GM12878 (cell line): ENCODE results near the gene WDR91. TPM values are rescaled to one million over a fixed set of nuclear protein-coding genes. Genes with fewer than 3 reads are reported as not detected.

Experiments used
- ATAC-seq: fragments of 200-7000 bp; cut with Tn5 transposase; 3 replicates; pipeline ENCODE4 v1.9.1; 2020; ENCODE audit warnings: mild to moderate bottlenecking, moderate library complexity
- BruUV-seq: library from RNA; stranded (reverse); fragments of 400-500 nt; replicated peaks from 2 replicates; lab custom pipeline; 2021; lab: Mats Ljungman, UMichigan
- CTCF ChIA-PET: fragments of 300-600 bp; sonication (Branson Sonifier 250); formaldehyde crosslinking; extraction: SDS; loops from one replicate; lab custom pipeline; 2021; ENCODE audit warnings: inconsistent platforms; lab: Yijun Ruan, JAX
- POLR2A ChIA-PET: fragments of 350-600 bp; formaldehyde crosslinking; extraction: SDS; loops from one replicate; lab custom pipeline; 2021; ENCODE audit warnings: inconsistent platforms; lab: Charles Lee
- RAD21 ChIA-PET: fragments of 300-600 bp; sonication (Branson Sonifier 250); formaldehyde crosslinking; loops from one replicate; lab custom pipeline; 2023; ENCODE audit warnings: antibody characterized with exemption; ENCODE audit not compliant: unreplicated experiment; lab: Charles Lee
- SMC1A ChIA-PET: fragments of 300-600 bp; sonication (Branson Sonifier 250); formaldehyde crosslinking; loops from one replicate; lab custom pipeline; 2023; ENCODE audit not compliant: unreplicated experiment, uncharacterized antibody; lab: Charles Lee
- DNase-seq: peaks from one replicate; pipeline ENCODE4 v3.0.0-alpha.2; 2011; ENCODE audit warnings: low read depth, low spot score
- FAIRE-seq: peaks from 3 replicates; lab custom pipeline; 2011; peaks lifted over from hg19 to GRCh38; lab: Jason Lieb, UNC
- H2AFZ ChIP-seq: 2 replicates; pipeline ENCODE4 v1.6.0; 2011; ENCODE audit warnings: low read depth, low read length, control low read depth; ENCODE audit not compliant: control insufficient read depth
- H3K27ac ChIP-seq: 2 replicates; pipeline ENCODE4 v1.5.1; 2011; ENCODE audit warnings: control low read depth; ENCODE audit not compliant: control insufficient read depth, insufficient read depth
- H3K27me3 ChIP-seq, 2 experiments: replicated peaks in 1 of 2; 2 replicates each; pipeline versions ENCODE4 v1.6.0 to v1.6.1; 2011; ENCODE audit warnings: low read length in 1 of 2; ENCODE audit not compliant: control insufficient read depth in 2 of 2, insufficient read depth in 2 of 2
- H3K36me3 ChIP-seq, 2 experiments: 2 replicates each; pipeline ENCODE4 v1.5.1; 2011; ENCODE audit warnings: low read length in 1 of 2; ENCODE audit not compliant: control insufficient read depth in 2 of 2, insufficient read depth in 2 of 2
- H3K4me1 ChIP-seq: 2 replicates; pipeline ENCODE4 v1.6.1; 2011; ENCODE audit warnings: mild to moderate bottlenecking, low read length, moderate library complexity, mixed read lengths; ENCODE audit not compliant: control insufficient read depth, insufficient read depth
- H3K4me2 ChIP-seq: 2 replicates; pipeline ENCODE4 v1.6.0; 2011; ENCODE audit warnings: control low read depth; ENCODE audit not compliant: control insufficient read depth, insufficient read depth
- H3K4me3 ChIP-seq: fragments of 200-600 bp; sonication (generic); 2 replicates; pipeline ENCODE4 v1.5.1; 2016
- H3K79me2 ChIP-seq: 2 replicates; pipeline ENCODE4 v1.6.0; 2011; ENCODE audit warnings: low read length; ENCODE audit not compliant: control insufficient read depth, insufficient read depth
- H3K9ac ChIP-seq: 2 replicates; pipeline ENCODE4 v1.8.0; 2011; ENCODE audit warnings: low read length, control low read depth, mixed read lengths; ENCODE audit not compliant: control insufficient read depth, insufficient read depth
- H3K9me3 ChIP-seq: replicated peaks from 3 replicates; pipeline ENCODE4 v1.5.1; 2011; ENCODE audit warnings: mild to moderate bottlenecking, low read length; ENCODE audit not compliant: control insufficient read depth, insufficient read depth
- H4K20me1 ChIP-seq: 2 replicates; pipeline ENCODE4 v1.6.0; 2011; ENCODE audit not compliant: control insufficient read depth, insufficient read depth
- CBX3 ChIP-seq: fragments of 200-600 bp; sonication (generic); IDR thresholded peaks from 2 replicates; pipeline ENCODE4 v1.6.1; 2016; ENCODE audit warnings: low read depth, borderline replicate concordance
- CREM ChIP-seq: IDR thresholded peaks from 2 replicates; pipeline ENCODE4 v1.6.1; 2014; ENCODE audit warnings: antibody characterized with exemption, low read depth
- ESRRA ChIP-seq: IDR thresholded peaks from 2 replicates; pipeline ENCODE4 v1.6.1; 2012; ENCODE audit warnings: mild to moderate bottlenecking, low read length, improper control_type of control experiment
- KLF5 ChIP-seq: fragments of 450-650 bp; IDR thresholded peaks from 2 replicates; pipeline ENCODE4 v1.6.1; 2014; ENCODE audit warnings: mild to moderate bottlenecking; ENCODE audit not compliant: partially characterized antibody
- MXI1 ChIP-seq: fragments of 150-350 bp; IDR thresholded peaks from 2 replicates; pipeline ENCODE4 v1.6.1; 2011; ENCODE audit warnings: low read depth, mild to moderate bottlenecking, inconsistent platforms, low read length, improper control_type of control experiment
- NBN ChIP-seq: fragments of 450-650 bp; IDR thresholded peaks from 2 replicates; pipeline ENCODE4 v1.6.1; 2016
- NR2C1 ChIP-seq: fragments of 450-650 bp; IDR thresholded peaks from 2 replicates; pipeline ENCODE4 v1.6.1; 2017; ENCODE audit warnings: antibody characterized with exemption, mild to moderate bottlenecking, moderate library complexity
- NRF1 ChIP-seq: conservative IDR thresholded peaks from 2 replicates; pipeline ENCODE4 v1.6.1; 2011; ENCODE audit warnings: mild to moderate bottlenecking, low read depth, low read length, improper control_type of control experiment
- PBX3 ChIP-seq: IDR thresholded peaks from 2 replicates; pipeline ENCODE4 v1.6.1; 2011; ENCODE audit warnings: mild to moderate bottlenecking, low read depth, low read length, moderate library complexity; ENCODE audit not compliant: insufficient replicate concordance
- SIN3A ChIP-seq: IDR thresholded peaks from 2 replicates; pipeline ENCODE4 v1.6.1; 2012; ENCODE audit warnings: low read depth, low read length, improper control_type of control experiment
- SRF ChIP-seq, 2 experiments: IDR thresholded peaks; 2 replicates each; pipeline ENCODE4 v1.6.1; 2011; ENCODE audit warnings: low read depth in 2 of 2, low read length in 2 of 2, mild to moderate bottlenecking in 1 of 2, moderate library complexity in 1 of 2
- WRNIP1 ChIP-seq: IDR thresholded peaks from 2 replicates; pipeline ENCODE4 v1.6.1; 2011; ENCODE audit warnings: low read depth, low read length, improper control_type of control experiment, borderline replicate concordance
- YY1 ChIP-seq: IDR thresholded peaks from 2 replicates; pipeline ENCODE4 v1.6.1; 2011; ENCODE audit warnings: low read depth, mild to moderate bottlenecking, low read length
- ZNF384 ChIP-seq: IDR thresholded peaks from 2 replicates; pipeline ENCODE4 v1.6.1; 2012; ENCODE audit warnings: low read depth, mild to moderate bottlenecking, low read length, improper control_type of control experiment, borderline replicate concordance
- ZNF592 ChIP-seq: fragments of 450-650 bp; IDR thresholded peaks from 2 replicates; pipeline ENCODE4 v1.6.1; 2017; ENCODE audit warnings: mild to moderate bottlenecking, moderate library complexity
- WGBS: methylation state at CpG from one replicate; pipeline ENCODE4 v1.1.6; 2016; ENCODE audit warnings: low lambda C conversion rate; ENCODE audit not compliant: insufficient replicate concordance, insufficient coverage; ENCODE audit errors: missing lambda C conversion rate; 5-methylcytosine and 5-hydroxymethylcytosine counted together
- in situ Hi-C: fragments of 300-500 bp; cut with MboI; formaldehyde crosslinking; loops from 9 replicates; pipeline ENCODE4 v1.14.3; 2018; ENCODE audit warnings: mixed read lengths
- intact Hi-C: fragments of 100-400 bp; cut with micrococcal nuclease; formaldehyde crosslinking; loops from one replicate; pipeline ENCODE4 v1.14.2; 2022; ENCODE audit not compliant: unreplicated experiment
- polyA plus RNA-seq, 11 experiments: library from polyadenylated mRNA; depleted of rRNA in 4 of 11; unstranded in 6 of 11; stranded (reverse) in 5 of 11; fragments of >200 nt; fragmentation: Nextera tagmentation in 4 of 11; fragmentation: Illumina TruSeq in 1 of 11; extraction: Ambion mirVana in 4 of 11; extraction: Trizol in 1 of 11; gene quantifications; 1 replicate in 1 of 11; 2 replicates in 10 of 11; pipeline versions ENCODE4 v1.2.1 to v1.2.3, GENCODE V29; 2011 to 2016; ENCODE audit warnings: inconsistent platforms in 2 of 11, missing spikeins in 2 of 11, low read depth in 1 of 11
- total RNA-seq, 4 experiments: library from RNA; depleted of rRNA in 3 of 4; stranded (reverse); fragments of >200 nt in 3 of 4; fragmentation: Illumina TruSeq in 1 of 4; extraction: Trizol in 1 of 4; gene quantifications; 2 replicates each; pipeline versions ENCODE4 v1.2.1 to v1.2.3, GENCODE V29; 2013 to 2021
- TF ChIP-seq, protein P1 (sequence below): IDR thresholded peaks from 2 replicates; pipeline ENCODE4 v1.6.1; 2012; ENCODE audit warnings: mild to moderate bottlenecking, low read depth, low read length

The WDR91 gene
- total and polyA plus RNA-seq, 10 of the 15 experiments (the other 5 are each of a cell fraction or from before 2014, with no cell fraction given), result 7.6 to 83.3 (median 16.5) TPM

- 5% methylated on average over 3 of the region's 3 CpGs for WGBS
- H3K36me3 ChIP-seq, result no peaks in the 10 kb centered on the region
- H3K27me3 ChIP-seq, result no peaks in the 10 kb centered on the region
- H3K9ac ChIP-seq, result no peak overlapping the region
- H3K4me1 ChIP-seq, result no peaks in the 10 kb centered on the region
- ATAC-seq, result no peak
- H3K4me3 ChIP-seq, result no peak overlapping the region
- peaks cover 6% of the 10 kb centered on the region; the same call in 1 of the 3 replicates for H3K9me3 ChIP-seq
- no peak overlapping the region for H3K27ac ChIP-seq
- no peak overlapping the region for H3K4me2 ChIP-seq
- ChIA-PET CTCF (interaction anchor here (9.3 kb wide), 1 partner anchor 16 kb away, joined by 72 read pairs; no protein-coding TSS in a partner anchor), RAD21 (no interaction called here), SMC1A (no interaction called here), POLR2A (no interaction called here)
- no peak for TF ChIP-seq ZNF384
- no peak for TF ChIP-seq CREM
- no peak for TF ChIP-seq SRF (IDR thresholded peaks at IDR 0.05; ENCODE audit: low read depth in 2 of 2, low read length in 2 of 2)
- no peak for TF ChIP-seq SIN3A
- TF ChIP-seq NBN, result no peak
- TF ChIP-seq CBX3, result no peak
- TF ChIP-seq YY1, result no peak
- TF ChIP-seq NR2C1, result no peak
- no peak for TF ChIP-seq PBX3
- no peak for TF ChIP-seq ESRRA
- TF ChIP-seq, protein P1, sequence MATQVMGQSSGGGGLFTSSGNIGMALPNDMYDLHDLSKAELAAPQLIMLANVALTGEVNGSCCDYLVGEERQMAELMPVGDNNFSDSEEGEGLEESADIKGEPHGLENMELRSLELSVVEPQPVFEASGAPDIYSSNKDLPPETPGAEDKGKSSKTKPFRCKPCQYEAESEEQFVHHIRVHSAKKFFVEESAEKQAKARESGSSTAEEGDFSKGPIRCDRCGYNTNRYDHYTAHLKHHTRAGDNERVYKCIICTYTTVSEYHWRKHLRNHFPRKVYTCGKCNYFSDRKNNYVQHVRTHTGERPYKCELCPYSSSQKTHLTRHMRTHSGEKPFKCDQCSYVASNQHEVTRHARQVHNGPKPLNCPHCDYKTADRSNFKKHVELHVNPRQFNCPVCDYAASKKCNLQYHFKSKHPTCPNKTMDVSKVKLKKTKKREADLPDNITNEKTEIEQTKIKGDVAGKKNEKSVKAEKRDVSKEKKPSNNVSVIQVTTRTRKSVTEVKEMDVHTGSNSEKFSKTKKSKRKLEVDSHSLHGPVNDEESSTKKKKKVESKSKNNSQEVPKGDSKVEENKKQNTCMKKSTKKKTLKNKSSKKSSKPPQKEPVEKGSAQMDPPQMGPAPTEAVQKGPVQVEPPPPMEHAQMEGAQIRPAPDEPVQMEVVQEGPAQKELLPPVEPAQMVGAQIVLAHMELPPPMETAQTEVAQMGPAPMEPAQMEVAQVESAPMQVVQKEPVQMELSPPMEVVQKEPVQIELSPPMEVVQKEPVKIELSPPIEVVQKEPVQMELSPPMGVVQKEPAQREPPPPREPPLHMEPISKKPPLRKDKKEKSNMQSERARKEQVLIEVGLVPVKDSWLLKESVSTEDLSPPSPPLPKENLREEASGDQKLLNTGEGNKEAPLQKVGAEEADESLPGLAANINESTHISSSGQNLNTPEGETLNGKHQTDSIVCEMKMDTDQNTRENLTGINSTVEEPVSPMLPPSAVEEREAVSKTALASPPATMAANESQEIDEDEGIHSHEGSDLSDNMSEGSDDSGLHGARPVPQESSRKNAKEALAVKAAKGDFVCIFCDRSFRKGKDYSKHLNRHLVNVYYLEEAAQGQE, result no peak
- TF ChIP-seq MXI1, result no peak
- no peak for TF ChIP-seq ZNF592
- TF ChIP-seq WRNIP1, result no peak
- TF ChIP-seq KLF5, result no peak
- no peak for TF ChIP-seq NRF1
- no TSS peak for BruUV-seq
- no peak for DNase-seq
- no peak overlapping the region for H2AFZ ChIP-seq
- in situ Hi-C loops (no loop called here), intact Hi-C loops (no loop called here)
- no peak for FAIRE-seq
- H3K79me2 ChIP-seq, result no peaks in the 10 kb centered on the region
- no peaks in the 10 kb centered on the region for H4K20me1 ChIP-seq
Observed at GRCh38 chr7:135258585-135258984, 47.3 kb upstream of the WDR91 start.
